Keratinocyte (primary cell): Measurements from ENCODE around the gene CYP4A22.
"Not testable (repeated sequence)": the region's sequence is repeated elsewhere in the genome, so short reads cannot be mapped to it uniquely, and the experiment has no call there.

Experiments used
- CTCF ChIP-seq, 3 experiments: IDR thresholded peaks in 1 of 3; conservative IDR thresholded peaks in 1 of 3; optimal IDR thresholded peaks in 1 of 3; 2 replicates in 2 of 3; 3 replicates in 1 of 3; pipeline versions ENCODE3 to v1.5.1; 2011; ENCODE audit warnings: low read length in 3 of 3, mild to moderate bottlenecking in 3 of 3, moderate library complexity in 2 of 3, control low read depth in 1 of 3, inconsistent platforms in 1 of 3; ENCODE audit not compliant: insufficient read depth in 2 of 3; ENCODE audit errors: extremely low read depth in 1 of 3
- EZH2 ChIP-seq: IDR thresholded peaks from one replicate; pipeline ENCODE4 v1.6.1; 2012; ENCODE audit warnings: inconsistent platforms, mild to moderate bottlenecking, low read length, moderate library complexity

DNA sequence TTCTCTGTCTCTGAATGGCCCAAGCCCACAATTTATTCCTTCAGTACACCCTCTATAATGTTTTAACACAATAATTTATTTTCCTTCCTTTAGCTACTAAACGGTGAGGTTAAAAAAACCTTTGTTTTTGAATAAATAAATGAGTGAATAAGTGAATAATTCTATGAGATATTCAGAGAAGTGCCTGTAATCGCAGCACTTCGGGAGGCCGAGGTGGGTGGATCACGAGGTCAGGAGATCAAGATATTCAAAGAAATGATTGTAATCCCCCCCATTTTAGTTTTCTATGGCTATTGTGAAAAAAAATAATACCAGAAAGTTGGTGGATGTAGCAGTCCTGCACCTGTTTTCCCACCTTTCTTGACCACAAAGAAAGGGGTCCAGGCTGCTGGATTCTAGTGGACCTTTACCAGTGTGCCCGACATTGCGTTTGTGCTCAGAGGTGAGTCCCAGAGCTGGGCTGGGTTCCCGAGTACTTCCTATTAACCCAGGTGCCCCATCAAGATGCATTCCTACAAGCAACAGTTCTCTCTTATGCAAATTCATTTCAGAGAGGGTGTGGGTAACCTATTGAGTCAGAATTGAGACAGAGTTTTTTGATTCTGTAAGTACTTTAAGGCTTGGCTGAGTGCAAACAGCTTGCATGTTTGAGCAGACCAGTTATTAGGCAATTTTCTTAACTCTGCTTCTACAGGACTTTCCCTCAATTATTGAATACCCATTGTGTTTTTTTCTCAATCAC, 7.6 kb upstream of the CYP4A22 start:
- not testable (repeated sequence) for TF ChIP-seq EZH2; CTCF (optimal IDR thresholded peaks at IDR 0.05 in 1 of 3, IDR thresholded peaks at IDR 0.05 in 1 of 3, conservative IDR thresholded peaks at IDR 0.05 in 1 of 3; ENCODE audit: extremely low read depth in 1 of 3, insufficient read depth in 2 of 3, low read length in 3 of 3)
